K562 (cell line): ENCODE data around the gene RAPGEFL1.

Experiments
- CTCF ChIP-seq, 3 experiments: IDR thresholded peaks in 2 of 3; conservative IDR thresholded peaks in 1 of 3; 2 replicates each; pipeline ENCODE4 v1.5.1; 2011 to 2012; ENCODE audit warnings: low read length in 3 of 3, mild to moderate bottlenecking in 3 of 3, control low read depth in 2 of 3, improper control_type of control experiment in 1 of 3, inconsistent platforms in 1 of 3, low read depth in 1 of 3, mixed read lengths in 1 of 3, moderate library complexity in 1 of 3; ENCODE audit not compliant: insufficient read depth in 2 of 3
- TEAD4 ChIP-seq, 2 experiments: sonication (generic) in 1 of 2; formaldehyde crosslinking in 1 of 2; IDR thresholded peaks; 2 replicates each; pipeline versions ENCODE4 v1.6.1 to v1.8.0; 2012 to 2022; ENCODE audit warnings: borderline replicate concordance in 1 of 2, inconsistent platforms in 1 of 2, low read length in 1 of 2, mild to moderate bottlenecking in 1 of 2, missing genetic modification reagents in 1 of 2
- TF ChIP-seq, protein P1 (sequence below): sonication (generic); formaldehyde crosslinking; IDR thresholded peaks from 2 replicates; pipeline ENCODE4 v1.8.1; 2022; ENCODE audit warnings: missing genetic modification reagents

- TF ChIP-seq TEAD4 (IDR thresholded peaks at IDR 0.05; ENCODE audit: low read length): no peak
- TF ChIP-seq TEAD4 (CRISPR knock-in tag; IDR thresholded peaks at IDR 0.05; ENCODE audit: borderline replicate concordance): no peak
- TF ChIP-seq CTCF (IDR thresholded peaks at IDR 0.05 in 2 of 3, conservative IDR thresholded peaks at IDR 0.05 in 1 of 3; ENCODE audit: insufficient read depth in 2 of 3, low read depth in 1 of 3, low read length in 3 of 3): no peak
- TF ChIP-seq, protein P1, sequence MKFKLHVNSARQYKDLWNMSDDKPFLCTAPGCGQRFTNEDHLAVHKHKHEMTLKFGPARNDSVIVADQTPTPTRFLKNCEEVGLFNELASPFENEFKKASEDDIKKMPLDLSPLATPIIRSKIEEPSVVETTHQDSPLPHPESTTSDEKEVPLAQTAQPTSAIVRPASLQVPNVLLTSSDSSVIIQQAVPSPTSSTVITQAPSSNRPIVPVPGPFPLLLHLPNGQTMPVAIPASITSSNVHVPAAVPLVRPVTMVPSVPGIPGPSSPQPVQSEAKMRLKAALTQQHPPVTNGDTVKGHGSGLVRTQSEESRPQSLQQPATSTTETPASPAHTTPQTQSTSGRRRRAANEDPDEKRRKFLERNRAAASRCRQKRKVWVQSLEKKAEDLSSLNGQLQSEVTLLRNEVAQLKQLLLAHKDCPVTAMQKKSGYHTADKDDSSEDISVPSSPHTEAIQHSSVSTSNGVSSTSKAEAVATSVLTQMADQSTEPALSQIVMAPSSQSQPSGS (CRISPR knock-in tag): no peak
Measured at GRCh38 chr17:40192961-40193360, 15.7 kb downstream of the RAPGEFL1 start.
